Breast epithelium (tissue), 3 donors: Measurements from ENCODE around the gene GALNT9.

Experiments
- POLR2A ChIP-seq: fragments of 450-650 bp; IDR thresholded peaks from one replicate; pipeline ENCODE4 v1.6.1; 2016; ENCODE audit warnings: antibody characterized with exemption, mild to moderate bottlenecking, moderate library complexity
- TF ChIP-seq, protein P1 (sequence below), 3 donors: fragments of 450-650 bp; IDR thresholded peaks; one replicate each; pipeline ENCODE4 v1.5.1; 2016 to 2017; ENCODE audit warnings: antibody characterized with exemption in 3 of 3, mild to moderate bottlenecking in 3 of 3, moderate library complexity in 3 of 3

- no peak for TF ChIP-seq POLR2A
- TF ChIP-seq, protein P1, sequence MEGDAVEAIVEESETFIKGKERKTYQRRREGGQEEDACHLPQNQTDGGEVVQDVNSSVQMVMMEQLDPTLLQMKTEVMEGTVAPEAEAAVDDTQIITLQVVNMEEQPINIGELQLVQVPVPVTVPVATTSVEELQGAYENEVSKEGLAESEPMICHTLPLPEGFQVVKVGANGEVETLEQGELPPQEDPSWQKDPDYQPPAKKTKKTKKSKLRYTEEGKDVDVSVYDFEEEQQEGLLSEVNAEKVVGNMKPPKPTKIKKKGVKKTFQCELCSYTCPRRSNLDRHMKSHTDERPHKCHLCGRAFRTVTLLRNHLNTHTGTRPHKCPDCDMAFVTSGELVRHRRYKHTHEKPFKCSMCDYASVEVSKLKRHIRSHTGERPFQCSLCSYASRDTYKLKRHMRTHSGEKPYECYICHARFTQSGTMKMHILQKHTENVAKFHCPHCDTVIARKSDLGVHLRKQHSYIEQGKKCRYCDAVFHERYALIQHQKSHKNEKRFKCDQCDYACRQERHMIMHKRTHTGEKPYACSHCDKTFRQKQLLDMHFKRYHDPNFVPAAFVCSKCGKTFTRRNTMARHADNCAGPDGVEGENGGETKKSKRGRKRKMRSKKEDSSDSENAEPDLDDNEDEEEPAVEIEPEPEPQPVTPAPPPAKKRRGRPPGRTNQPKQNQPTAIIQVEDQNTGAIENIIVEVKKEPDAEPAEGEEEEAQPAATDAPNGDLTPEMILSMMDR (IDR thresholded peaks at IDR 0.05) = no peak
Observed at GRCh38 chr12:132170637-132171292, 158.6 kb downstream of the GALNT9 start.
